IMR-90 (cell line): ENCODE data around the gene TNK2. TPM values are rescaled to one million over a fixed set of nuclear protein-coding genes. Genes with fewer than 3 reads are reported as not detected.

Source experiments
- ATAC-seq: fragments of 200-7000 bp; cut with Tn5 transposase; 2 replicates; pipeline ENCODE4 v1.9.1; 2020; ENCODE audit warnings: low read depth, mild to moderate bottlenecking, moderate library complexity
- BruUV-seq: library from RNA; stranded (reverse); fragments of 400-500 nt; replicated peaks from 2 replicates; lab custom pipeline; 2021; lab: Mats Ljungman, UMichigan
- CTCF ChIA-PET: fragments of 300-600 bp; formaldehyde crosslinking; extraction: SDS; loops from one replicate; lab custom pipeline; 2021; ENCODE audit warnings: antibody characterized with exemption; lab: Yijun Ruan, JAX
- POLR2A ChIA-PET: fragments of 300-600 bp; sonication (Branson Sonifier 250); formaldehyde crosslinking; loops from one replicate; lab custom pipeline; 2022; ENCODE audit warnings: antibody characterized with exemption; ENCODE audit not compliant: unreplicated experiment; lab: Charles Lee
- DNase-seq: peaks from one replicate; pipeline ENCODE4 v3.0.0; 2013
- H2AFZ ChIP-seq: replicated peaks from 2 replicates; pipeline ENCODE3; 2013; ENCODE audit warnings: low read length, mild to moderate bottlenecking; ENCODE audit not compliant: poor library complexity
- H2AK5ac ChIP-seq: 2 replicates; pipeline ENCODE4 v1.6.1; 2013; ENCODE audit warnings: low read depth, low read length, inconsistent platforms
- H2AK9ac ChIP-seq: replicated peaks from 2 replicates; pipeline ENCODE3; 2013; ENCODE audit warnings: mild to moderate bottlenecking, low read depth, low read length, moderate library complexity; ENCODE audit not compliant: poor library complexity
- H2BK120ac ChIP-seq: 2 replicates; pipeline ENCODE4 v1.6.1; 2013; ENCODE audit warnings: low read depth, low read length, inconsistent platforms
- H2BK15ac ChIP-seq: 3 replicates; pipeline ENCODE4 v1.6.1; 2013; ENCODE audit warnings: low read depth, low read length, inconsistent platforms
- H2BK20ac ChIP-seq: 2 replicates; pipeline ENCODE4 v1.6.1; 2013; ENCODE audit warnings: low read depth, mild to moderate bottlenecking, inconsistent platforms, low read length, moderate library complexity
- H2BK5ac ChIP-seq: 2 replicates; pipeline ENCODE4 v1.6.1; 2013; ENCODE audit warnings: mild to moderate bottlenecking, low read depth, low read length, inconsistent platforms; ENCODE audit not compliant: poor library complexity, severe bottlenecking
- H3K14ac ChIP-seq: replicated peaks from 2 replicates; pipeline ENCODE4 v1.6.1; 2013; ENCODE audit warnings: low read depth, low read length, inconsistent platforms
- H3K18ac ChIP-seq: 2 replicates; pipeline ENCODE4 v1.6.1; 2013; ENCODE audit warnings: low read depth, low read length, control low read depth
- H3K23ac ChIP-seq: 2 replicates; pipeline ENCODE4 v1.6.1; 2013; ENCODE audit warnings: low read depth, low read length, inconsistent platforms
- H3K27ac ChIP-seq: 2 replicates; pipeline ENCODE4 v1.5.1; 2013; ENCODE audit warnings: mild to moderate bottlenecking, control low read depth, low read length; ENCODE audit not compliant: insufficient read depth
- H3K27me3 ChIP-seq: 2 replicates; pipeline ENCODE4 v1.6.1; 2013; ENCODE audit warnings: low read length; ENCODE audit not compliant: control insufficient read depth, insufficient read depth
- H3K36me3 ChIP-seq: 2 replicates; pipeline ENCODE4 v1.6.1; 2013; ENCODE audit warnings: low read length, mixed read lengths; ENCODE audit not compliant: control insufficient read depth, insufficient read depth
- H3K4ac ChIP-seq: 2 replicates; pipeline ENCODE4 v1.6.1; 2013; ENCODE audit warnings: low read depth, low read length, inconsistent platforms
- H3K4me1 ChIP-seq: 2 replicates; pipeline ENCODE4 v1.6.1; 2013; ENCODE audit warnings: low read length, mixed read lengths; ENCODE audit not compliant: control insufficient read depth, insufficient read depth
- H3K4me2 ChIP-seq: 2 replicates; pipeline ENCODE4 v1.6.1; 2013; ENCODE audit warnings: low read depth, mild to moderate bottlenecking, control low read depth, low read length, moderate library complexity
- H3K4me3 ChIP-seq: 2 replicates; pipeline ENCODE4 v1.5.1; 2013; ENCODE audit warnings: low read depth, mild to moderate bottlenecking, control low read depth, low read length, moderate library complexity; ENCODE audit not compliant: insufficient read depth
- H3K56ac ChIP-seq: 2 replicates; pipeline ENCODE4 v1.6.1; 2013; ENCODE audit warnings: low read length, inconsistent platforms; ENCODE audit not compliant: insufficient read depth; ENCODE audit errors: extremely low read depth
- H3K79me1 ChIP-seq, 2 experiments: 2 replicates each; pipeline ENCODE4 v1.6.1; 2013; ENCODE audit warnings: low read length in 2 of 2, inconsistent platforms in 1 of 2, low read depth in 1 of 2
- H3K9ac ChIP-seq: 2 replicates; pipeline ENCODE4 v1.6.1; 2013; ENCODE audit warnings: low read depth, low read length, control low read depth
- H3K9me1 ChIP-seq: 2 replicates; pipeline ENCODE4 v1.6.1; 2013; ENCODE audit warnings: low read length, inconsistent platforms; ENCODE audit not compliant: insufficient read depth
- H3K9me3 ChIP-seq: 2 replicates; pipeline ENCODE4 v1.6.1; 2013; ENCODE audit warnings: low read length; ENCODE audit not compliant: control insufficient read depth, insufficient read depth
- H4K20me1 ChIP-seq: 2 replicates; pipeline ENCODE4 v1.6.1; 2013; ENCODE audit warnings: low read length, inconsistent platforms; ENCODE audit not compliant: insufficient read depth
- H4K5ac ChIP-seq: 2 replicates; pipeline ENCODE4 v1.6.1; 2013; ENCODE audit warnings: mild to moderate bottlenecking, low read depth, low read length, control low read depth
- H4K8ac ChIP-seq, 2 experiments: 2 replicates each; pipeline ENCODE4 v1.6.1; 2013; ENCODE audit warnings: low read depth in 2 of 2, low read length in 2 of 2, control low read depth in 1 of 2, inconsistent platforms in 1 of 2
- H4K91ac ChIP-seq: 2 replicates; pipeline ENCODE4 v1.6.1; 2013; ENCODE audit warnings: low read depth, low read length, inconsistent platforms; ENCODE audit not compliant: insufficient read depth
- BHLHE40 ChIP-seq: fragments of 150-350 bp; IDR thresholded peaks from 2 replicates; pipeline ENCODE4 v1.6.1; 2016; ENCODE audit warnings: mild to moderate bottlenecking, low read depth, low read length
- CEBPB ChIP-seq: IDR thresholded peaks from 2 replicates; pipeline ENCODE4 v1.6.1; 2012; ENCODE audit warnings: low read depth, low read length, improper control_type of control experiment
- ELK1 ChIP-seq: fragments of 150-350 bp; IDR thresholded peaks from 2 replicates; pipeline ENCODE4 v1.6.1; 2016; ENCODE audit warnings: low read depth, mild to moderate bottlenecking, low read length, moderate library complexity, borderline replicate concordance
- FOS ChIP-seq: fragments of 150-350 bp; IDR thresholded peaks from 2 replicates; pipeline ENCODE4 v1.6.1; 2016; ENCODE audit warnings: low read depth, low read length
- MAZ ChIP-seq: IDR thresholded peaks from 2 replicates; pipeline ENCODE4 v1.6.1; 2012; ENCODE audit warnings: low read depth, mild to moderate bottlenecking, low read length, improper control_type of control experiment, moderate library complexity, borderline replicate concordance
- MXI1 ChIP-seq: IDR thresholded peaks from 2 replicates; pipeline ENCODE4 v1.6.1; 2012; ENCODE audit warnings: low read depth, mild to moderate bottlenecking, low read length, moderate library complexity, borderline replicate concordance
- NFE2L2 ChIP-seq: fragments of 150-350 bp; IDR thresholded peaks from 2 replicates; pipeline ENCODE4 v1.6.1; 2016; ENCODE audit warnings: low read depth, mild to moderate bottlenecking, low read length
- RAD21 ChIP-seq: IDR thresholded peaks from 2 replicates; pipeline ENCODE4 v1.6.1; 2012; ENCODE audit warnings: low read length, improper control_type of control experiment
- RFX5 ChIP-seq: IDR thresholded peaks from 2 replicates; pipeline ENCODE4 v1.8.0; 2012; ENCODE audit warnings: low read depth, mild to moderate bottlenecking, low read length, moderate library complexity
- SMC3 ChIP-seq: fragments of 150-350 bp; IDR thresholded peaks from 2 replicates; pipeline ENCODE4 v1.6.1; 2016; ENCODE audit warnings: low read depth, mild to moderate bottlenecking, antibody characterized with exemption, low read length, moderate library complexity
- WGBS, 2 experiments: methylation state at CpG; one replicate each; pipeline versions ENCODE4 v1.1.5 to v1.1.7; 2013; ENCODE audit warnings: missing lambda C conversion rate in 2 of 2; ENCODE audit not compliant: insufficient read length in 1 of 2; ENCODE audit errors: extremely low coverage in 2 of 2; 5-methylcytosine and 5-hydroxymethylcytosine counted together
- dilution Hi-C: fragments of 300-500 bp; cut with HindIII; formaldehyde crosslinking; loops from one replicate; pipeline ENCODE4 v1.14.3; 2018; ENCODE audit warnings: low sequenced_read_pairs; ENCODE audit not compliant: unreplicated experiment
- in situ Hi-C: fragments of 300-500 bp; cut with MboI; formaldehyde crosslinking; loops from 3 replicates; pipeline ENCODE4 v1.14.3; 2019; ENCODE audit warnings: low sequenced_read_pairs, inconsistent platforms, mixed read lengths
- intact Hi-C: fragments of 100-400 bp; cut with micrococcal nuclease; formaldehyde crosslinking; loops from 2 replicates; pipeline ENCODE4 v1.10.0; 2022
- polyA plus RNA-seq, 3 experiments: library from polyadenylated mRNA; depleted of rRNA; stranded (reverse); fragments of >200 nt; gene quantifications; 2 replicates each; pipeline ENCODE4 v1.2.3, GENCODE V29; 2012; ENCODE audit warnings: low replicate concordance in 1 of 3
- total RNA-seq: library from RNA; depleted of rRNA; stranded (reverse); fragments of >200 nt; gene quantifications from 2 replicates; pipeline ENCODE4 v1.2.3, GENCODE V29; 2012
- TF ChIP-seq, protein P1 (sequence below): fragments of 150-350 bp; IDR thresholded peaks from 2 replicates; pipeline ENCODE4 v1.6.1; 2017; ENCODE audit warnings: mild to moderate bottlenecking, antibody characterized with exemption, low read length, low read depth

Gene TNK2
- total and polyA plus RNA-seq, 2 of the 4 experiments (the other 2 are of a cell fraction): 2.2 to 13.8 TPM

DNA sequence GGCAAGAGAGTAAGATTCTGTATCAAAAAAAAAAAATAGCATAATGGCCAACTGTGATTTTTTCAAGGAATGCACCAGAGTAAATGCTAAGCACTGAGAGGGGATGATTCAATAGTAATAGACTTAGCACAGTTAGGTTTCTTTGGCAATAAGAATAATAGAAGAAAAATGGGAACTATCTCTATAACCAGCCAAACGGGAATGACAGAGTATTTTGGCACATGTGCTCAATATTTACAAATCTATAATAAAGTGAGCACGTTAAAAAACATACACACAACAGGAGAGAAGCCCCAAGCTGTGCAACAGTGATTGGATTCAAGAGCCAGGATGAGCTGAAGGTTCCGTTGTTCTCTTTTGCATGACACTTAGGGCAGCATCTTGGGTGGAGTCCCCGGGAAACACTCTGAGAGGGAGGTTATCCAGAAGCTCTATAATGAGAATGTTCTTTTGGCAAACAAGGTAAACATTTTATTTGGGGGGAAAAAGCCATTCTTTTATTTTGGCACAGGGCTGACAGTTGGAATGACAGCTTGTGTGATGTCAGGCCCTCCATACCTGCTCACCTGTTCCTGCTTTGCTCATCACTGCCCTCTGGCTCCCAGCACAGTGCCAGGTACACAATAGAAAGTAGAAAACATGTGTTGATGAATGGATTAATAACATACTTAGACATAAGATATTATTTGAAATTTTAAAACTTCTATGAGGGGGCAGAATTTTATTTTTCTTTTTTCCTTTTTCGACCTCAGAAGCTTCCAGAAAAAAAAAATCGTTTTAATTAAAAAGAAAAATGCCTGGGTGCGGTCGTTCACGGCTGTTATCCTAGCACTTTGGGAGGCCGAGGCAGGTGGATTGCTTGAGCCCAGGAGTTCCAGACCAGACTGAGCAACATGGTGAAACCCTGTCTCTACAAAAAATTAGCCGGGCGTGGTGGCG lies 52.6 kb downstream of the TNK2 start:
- dilution Hi-C loops: no loop called here

More for the DNA sequence above, 52.6 kb downstream of the TNK2 start:
- H2BK15ac ChIP-seq: no peak overlapping the region
- no peak overlapping the region for H2BK20ac ChIP-seq
- no peak overlapping the region for H3K23ac ChIP-seq
- WGBS, 2 experiments: 80% methylated on average over 2 of the region's 13 CpGs; no CpG with 5 or more reads in 1 of the 2 experiments
- ChIA-PET CTCF (interaction anchor here (1.0 to 1.3 kb wide), 2 partner anchors 39 kb away, joined by 3 to 6 read pairs; no protein-coding TSS in a partner anchor), POLR2A (no interaction called here)
- no peak overlapping the region for H2AK5ac ChIP-seq
- H3K4me3 ChIP-seq: no peak overlapping the region
- DNase-seq: no peak
- intact Hi-C loops: loop anchor here (5.0 kb wide), 1 partner anchor 352 kb away; no protein-coding TSS in a partner anchor
- H3K4me2 ChIP-seq: no peak overlapping the region
- H3K36me3 ChIP-seq: no peaks in the 10 kb centered on the region
- peaks cover 8% of the 10 kb centered on the region; the same call in 1 of the 2 replicates for H3K27me3 ChIP-seq
- H4K8ac ChIP-seq: no peak overlapping the region
- H2AFZ ChIP-seq: no peak overlapping the region
- no peak overlapping the region for H3K56ac ChIP-seq
- no peak overlapping the region for H2AK9ac ChIP-seq
- no peaks in the 10 kb centered on the region for H4K20me1 ChIP-seq
- H2BK120ac ChIP-seq: no peak overlapping the region
- H3K4ac ChIP-seq: no peak overlapping the region
- TF ChIP-seq MAZ (no peak), ELK1 (no peak), CEBPB (no peak), RAD21 (no peak), NFE2L2 (no peak), RFX5 (no peak), BHLHE40 (no peak), SMC3 (no peak), MXI1 (no peak), FOS (no peak)
- TF ChIP-seq, protein P1, sequence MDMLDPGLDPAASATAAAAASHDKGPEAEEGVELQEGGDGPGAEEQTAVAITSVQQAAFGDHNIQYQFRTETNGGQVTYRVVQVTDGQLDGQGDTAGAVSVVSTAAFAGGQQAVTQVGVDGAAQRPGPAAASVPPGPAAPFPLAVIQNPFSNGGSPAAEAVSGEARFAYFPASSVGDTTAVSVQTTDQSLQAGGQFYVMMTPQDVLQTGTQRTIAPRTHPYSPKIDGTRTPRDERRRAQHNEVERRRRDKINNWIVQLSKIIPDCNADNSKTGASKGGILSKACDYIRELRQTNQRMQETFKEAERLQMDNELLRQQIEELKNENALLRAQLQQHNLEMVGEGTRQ: no peak
- no peaks in the 10 kb centered on the region for H3K4me1 ChIP-seq
- H3K9me3 ChIP-seq: no peaks in the 10 kb centered on the region
- in situ Hi-C loops: no loop called here
- no TSS peak for BruUV-seq
- no peak overlapping the region for H4K91ac ChIP-seq
- H2BK5ac ChIP-seq: no peak overlapping the region
- no peak overlapping the region for H3K27ac ChIP-seq
- H3K79me1 ChIP-seq: no peaks in the 10 kb centered on the region
- no peak overlapping the region for H3K9ac ChIP-seq
- H3K18ac ChIP-seq: no peak overlapping the region
- H3K9me1 ChIP-seq: no peaks in the 10 kb centered on the region
- no peak overlapping the region for H4K5ac ChIP-seq
- no peak overlapping the region for H3K14ac ChIP-seq
- no peak for ATAC-seq
